ENCODE measurements around the gene NDUFC1.
A peak's percentile ranks its signal among the peaks of the same experiment; 100 is the strongest.
"Not testable (repeated sequence)": the region's sequence is repeated elsewhere in the genome, so short reads cannot be mapped to it uniquely, and the experiment has no call there.

The NDUFC1 gene

GRCh38 chr4:139299536-139299935 lies 2.7 kb downstream of the NDUFC1 start:
- DNase-seq (ENCODE audit: low read depth in 2 of 2), result no peak

GRCh38 chr4:139297001-139297410 lies 5.3 kb downstream of the NDUFC1 start:
- no peak for DNase-seq (ENCODE audit: low read depth in 2 of 2)

- DNase-seq (ENCODE audit: low read depth in 2 of 2), result no peak
Observed at GRCh38 chr4:139295942-139296299, 6.4 kb downstream of the NDUFC1 start.

GRCh38 chr4:139295206-139295941 lies 6.9 kb downstream of the NDUFC1 start:
- DNase-seq (ENCODE audit: low read depth in 2 of 2), result peak; percentile 79 to 81

GRCh38 chr4:139286186-139286698 lies 16.0 kb downstream of the NDUFC1 start:
- no peak for DNase-seq (ENCODE audit: low read depth in 2 of 2)

- no peak for DNase-seq (ENCODE audit: low read depth in 2 of 2)
Observed at GRCh38 chr4:139282721-139283075, 19.6 kb downstream of the NDUFC1 start.

GRCh38 chr4:139282065-139282720 lies 20.1 kb downstream of the NDUFC1 start:
- DNase-seq (ENCODE audit: low read depth in 2 of 2), result no peak

GRCh38 chr4:139279760-139280620 lies 22.3 kb downstream of the NDUFC1 start, which contains the start of gene MGARP:
Gene MGARP, minus strand, starts transcription at chr4:139280225. Its CDS starts 67 bp downstream, at chr4:139280158.
- no peak for DNase-seq (ENCODE audit: low read depth in 2 of 2)

GRCh38 chr4:139278912-139279759 lies 23.1 kb downstream of the NDUFC1 start:
- DNase-seq (ENCODE audit: low read depth in 2 of 2), result no peak

GRCh38 chr4:139278485-139278884 lies 23.8 kb downstream of the NDUFC1 start:
- DNase-seq (ENCODE audit: low read depth in 2 of 2), result no peak

- DNase-seq (ENCODE audit: low read depth in 2 of 2), result no peak
Observed at GRCh38 chr4:139275281-139275735, 27.0 kb downstream of the NDUFC1 start.

GRCh38 chr4:139274790-139275189 lies 27.5 kb downstream of the NDUFC1 start:
- no peak for DNase-seq (ENCODE audit: low read depth in 2 of 2)

- no peak for DNase-seq (ENCODE audit: low read depth in 2 of 2)
Observed at GRCh38 chr4:139273835-139274234, 28.4 kb downstream of the NDUFC1 start.

- no peak for DNase-seq (ENCODE audit: low read depth in 2 of 2)
Observed at GRCh38 chr4:139267301-139267700, 35.0 kb downstream of the NDUFC1 start.

GRCh38 chr4:139266583-139267257 lies 35.6 kb downstream of the NDUFC1 start:
- peak; percentile 37 to 39 for DNase-seq (ENCODE audit: low read depth in 2 of 2)

- DNase-seq (ENCODE audit: low read depth in 2 of 2), result no peak
Observed at GRCh38 chr4:139266208-139266582, 36.1 kb downstream of the NDUFC1 start.

GRCh38 chr4:139265654-139266053 lies 36.6 kb downstream of the NDUFC1 start:
- DNase-seq (ENCODE audit: low read depth in 2 of 2), result no peak

GRCh38 chr4:139256349-139256748 lies 45.9 kb downstream of the NDUFC1 start:
- no peak for DNase-seq (ENCODE audit: low read depth in 2 of 2)

- DNase-seq (ENCODE audit: low read depth in 2 of 2), result not testable (repeated sequence)
Observed at GRCh38 chr4:139255581-139255980, 46.7 kb downstream of the NDUFC1 start.

- DNase-seq (ENCODE audit: low read depth in 2 of 2), result peak; percentile 59 to 60
Observed at GRCh38 chr4:139253713-139254112, 48.6 kb downstream of the NDUFC1 start.

- DNase-seq (ENCODE audit: low read depth in 2 of 2), result no peak
Observed at GRCh38 chr4:139253046-139253445, 49.2 kb downstream of the NDUFC1 start.
